ENCODE measurements around the gene TBXA2R.

Gene TBXA2R

DNA sequence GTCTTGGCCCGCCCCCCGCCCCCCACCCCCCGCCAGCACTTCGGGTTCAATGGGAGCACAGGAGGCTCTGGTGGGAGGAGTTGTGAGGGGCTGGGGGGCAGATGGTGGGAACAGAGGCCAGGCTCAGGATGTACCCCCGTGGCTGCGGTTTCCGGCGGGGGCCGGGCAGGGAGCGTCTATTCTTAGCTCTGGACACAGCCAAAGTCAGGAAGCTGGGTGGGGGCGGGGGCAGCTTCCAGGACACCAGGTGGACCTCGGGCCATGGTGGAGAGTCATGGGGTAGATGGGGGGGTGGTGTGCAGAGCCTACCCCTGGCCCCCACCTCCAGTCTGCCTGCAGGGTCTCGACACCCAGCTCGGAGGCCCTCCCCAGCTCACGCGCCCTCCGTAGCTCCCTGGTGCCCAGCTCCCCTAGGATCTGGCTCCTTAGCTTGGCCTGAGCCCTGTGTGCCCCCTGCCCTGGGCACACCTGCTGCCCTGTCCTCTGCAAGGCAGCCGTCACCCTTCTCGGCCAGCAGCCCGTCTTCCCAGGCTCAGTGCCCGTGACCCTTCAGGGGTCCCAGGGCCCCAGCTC lies 2.2 kb upstream of the TBXA2R start:
- H3K36me3 ChIP-seq: peaks cover 41% of the 10 kb centered on the region
- no peak overlapping the region for H3K27ac ChIP-seq
- H3K4me3 ChIP-seq (ENCODE audit: low read depth in 1 of 2, low read length in 1 of 2): no peak overlapping the region
- peaks cover 0 to 10% of the 10 kb centered on the region in 2 experiments for H3K4me1 ChIP-seq (ENCODE audit: control insufficient read depth in 1 of 2, insufficient read depth in 1 of 2, low read depth in 1 of 2, low read length in 1 of 2)
- peaks cover 56% of the 10 kb centered on the region for H3K27me3 ChIP-seq
- no peaks in the 10 kb centered on the region for H3K9me3 ChIP-seq
- TF ChIP-seq, protein P1, sequence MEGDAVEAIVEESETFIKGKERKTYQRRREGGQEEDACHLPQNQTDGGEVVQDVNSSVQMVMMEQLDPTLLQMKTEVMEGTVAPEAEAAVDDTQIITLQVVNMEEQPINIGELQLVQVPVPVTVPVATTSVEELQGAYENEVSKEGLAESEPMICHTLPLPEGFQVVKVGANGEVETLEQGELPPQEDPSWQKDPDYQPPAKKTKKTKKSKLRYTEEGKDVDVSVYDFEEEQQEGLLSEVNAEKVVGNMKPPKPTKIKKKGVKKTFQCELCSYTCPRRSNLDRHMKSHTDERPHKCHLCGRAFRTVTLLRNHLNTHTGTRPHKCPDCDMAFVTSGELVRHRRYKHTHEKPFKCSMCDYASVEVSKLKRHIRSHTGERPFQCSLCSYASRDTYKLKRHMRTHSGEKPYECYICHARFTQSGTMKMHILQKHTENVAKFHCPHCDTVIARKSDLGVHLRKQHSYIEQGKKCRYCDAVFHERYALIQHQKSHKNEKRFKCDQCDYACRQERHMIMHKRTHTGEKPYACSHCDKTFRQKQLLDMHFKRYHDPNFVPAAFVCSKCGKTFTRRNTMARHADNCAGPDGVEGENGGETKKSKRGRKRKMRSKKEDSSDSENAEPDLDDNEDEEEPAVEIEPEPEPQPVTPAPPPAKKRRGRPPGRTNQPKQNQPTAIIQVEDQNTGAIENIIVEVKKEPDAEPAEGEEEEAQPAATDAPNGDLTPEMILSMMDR (IDR thresholded peaks at IDR 0.05): no peak

DNA sequence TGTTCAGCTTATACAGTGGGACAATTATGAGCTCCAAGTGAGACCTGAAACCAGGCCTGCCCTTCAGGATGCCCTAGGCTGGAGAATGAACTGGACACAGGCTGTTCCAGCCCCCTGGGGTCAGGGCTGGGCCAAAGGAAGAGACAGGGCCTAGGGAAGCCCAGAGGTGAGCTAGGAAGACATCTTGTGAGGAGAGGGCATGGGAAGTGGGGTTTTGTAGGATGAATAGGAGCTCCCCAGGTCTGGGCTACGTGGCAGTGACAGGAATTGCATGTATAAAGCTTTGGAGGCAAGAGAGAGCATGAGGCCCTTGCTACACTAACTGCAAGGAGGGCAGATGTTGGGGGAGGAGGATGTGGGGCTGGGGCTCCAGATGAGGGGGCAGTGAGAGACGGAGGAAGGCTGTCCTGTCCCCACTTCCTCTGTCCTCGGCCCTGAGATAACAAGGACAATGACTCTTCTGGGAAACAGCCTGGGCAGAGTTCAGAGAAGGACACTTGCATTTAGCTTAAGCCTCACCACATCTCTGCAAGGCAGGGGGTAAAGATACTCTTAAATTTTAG lies 1.5 kb upstream of the TBXA2R start:
- Histone ChIP-seq H3K36me3 (peaks cover 34% of the 10 kb centered on the region), H3K4me1 (ENCODE audit: control insufficient read depth in 1 of 2, insufficient read depth in 1 of 2, low read depth in 1 of 2, low read length in 1 of 2) (peaks cover 0 to 10% of the 10 kb centered on the region in 2 experiments)

DNA sequence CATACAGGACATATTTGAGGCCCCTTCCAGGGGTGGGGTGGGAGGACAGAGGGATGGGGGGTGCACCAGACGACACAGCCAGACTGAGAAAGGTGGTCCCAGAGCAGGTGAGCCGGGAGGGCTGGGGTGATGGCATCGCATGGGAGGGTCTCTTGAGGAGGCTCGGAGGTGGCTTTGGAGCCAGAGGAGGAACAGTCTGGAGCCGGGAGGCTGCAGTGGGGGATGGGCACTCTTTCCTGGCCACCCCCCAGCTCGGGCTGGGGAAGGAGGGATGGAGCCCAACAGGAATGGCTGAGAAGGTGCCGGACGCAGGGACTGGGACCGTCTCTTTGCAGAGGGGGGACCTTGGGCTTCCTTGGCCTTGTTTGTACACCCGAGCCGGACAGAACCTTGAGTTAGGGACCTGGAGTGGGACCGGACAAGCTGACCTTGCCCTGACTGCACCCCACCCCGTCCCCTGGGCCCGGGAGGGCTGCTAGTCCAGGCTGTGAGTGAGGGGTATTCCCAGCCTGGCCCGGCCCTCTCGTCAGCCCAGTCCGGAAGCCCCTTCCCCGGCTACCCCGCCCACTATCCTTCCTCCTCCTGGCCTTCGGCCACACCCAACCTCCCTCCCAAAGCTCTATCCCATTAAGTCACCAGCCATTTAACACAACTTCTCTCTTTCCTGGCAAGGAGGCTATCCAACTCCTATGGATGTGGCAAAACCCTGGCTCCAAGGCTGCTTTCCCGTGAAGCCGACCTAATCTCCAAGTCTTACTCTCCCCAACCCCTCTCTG lies 816 bp upstream of the TBXA2R start:
- no peak overlapping the region for H3K4me3 ChIP-seq (ENCODE audit: low read depth in 1 of 2, low read length in 1 of 2)
- H3K4me1 ChIP-seq (ENCODE audit: control insufficient read depth in 1 of 2, insufficient read depth in 1 of 2, low read depth in 1 of 2, low read length in 1 of 2): peaks cover 0 to 10% of the 10 kb centered on the region in 2 experiments
- no peak overlapping the region for H3K27ac ChIP-seq
- no peaks in the 10 kb centered on the region for H3K9me3 ChIP-seq
- H3K36me3 ChIP-seq: peaks cover 27% of the 10 kb centered on the region
- TF ChIP-seq, protein P1 (IDR thresholded peaks at IDR 0.05): no peak
- H3K27me3 ChIP-seq: peaks cover 64% of the 10 kb centered on the region

More for the DNA sequence above, 1.5 kb upstream of the TBXA2R start:
- H3K4me3 ChIP-seq (ENCODE audit: low read depth in 1 of 2, low read length in 1 of 2): no peak overlapping the region
- peaks cover 63% of the 10 kb centered on the region for H3K27me3 ChIP-seq
- no peaks in the 10 kb centered on the region for H3K9me3 ChIP-seq
- H3K27ac ChIP-seq: no peak overlapping the region
- TF ChIP-seq, protein P1 (IDR thresholded peaks at IDR 0.05): no peak

DNA sequence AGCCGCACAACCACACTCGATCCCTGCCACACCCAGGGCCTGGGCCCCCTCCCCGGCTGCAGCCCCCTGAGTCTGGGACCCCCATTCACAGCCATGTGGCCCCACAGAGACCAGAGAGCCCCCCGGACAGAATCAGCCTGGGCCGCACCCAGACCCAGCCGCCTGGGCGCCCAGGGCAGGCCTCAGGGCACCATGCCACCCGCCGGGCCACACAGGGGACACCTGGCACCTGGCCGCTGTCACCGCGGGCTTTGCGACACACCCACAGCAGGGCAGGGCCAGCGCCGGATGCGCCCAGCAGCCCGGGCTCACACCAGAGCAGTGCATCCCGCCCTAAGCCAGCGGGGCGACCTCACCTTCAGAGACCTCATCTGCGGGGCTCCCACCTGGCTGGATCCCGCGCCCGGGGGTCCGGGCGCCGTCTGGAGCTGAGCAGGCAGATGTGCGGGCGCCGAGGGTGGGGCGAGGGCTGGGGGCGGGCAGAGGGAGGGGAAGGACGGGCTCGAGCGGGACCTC lies 443 bp downstream of the TBXA2R start:
- peaks cover 15% of the 10 kb centered on the region for H3K36me3 ChIP-seq
- H3K27ac ChIP-seq: no peak overlapping the region
- TF ChIP-seq, protein P1 (IDR thresholded peaks at IDR 0.05): no peak
- H3K27me3 ChIP-seq: peaks cover 64% of the 10 kb centered on the region
- no peak overlapping the region for H3K4me3 ChIP-seq (ENCODE audit: low read depth in 1 of 2, low read length in 1 of 2)
- H3K9me3 ChIP-seq: no peaks in the 10 kb centered on the region
- peaks cover 0 to 10% of the 10 kb centered on the region in 2 experiments for H3K4me1 ChIP-seq (ENCODE audit: control insufficient read depth in 1 of 2, insufficient read depth in 1 of 2, low read depth in 1 of 2, low read length in 1 of 2)

DNA sequence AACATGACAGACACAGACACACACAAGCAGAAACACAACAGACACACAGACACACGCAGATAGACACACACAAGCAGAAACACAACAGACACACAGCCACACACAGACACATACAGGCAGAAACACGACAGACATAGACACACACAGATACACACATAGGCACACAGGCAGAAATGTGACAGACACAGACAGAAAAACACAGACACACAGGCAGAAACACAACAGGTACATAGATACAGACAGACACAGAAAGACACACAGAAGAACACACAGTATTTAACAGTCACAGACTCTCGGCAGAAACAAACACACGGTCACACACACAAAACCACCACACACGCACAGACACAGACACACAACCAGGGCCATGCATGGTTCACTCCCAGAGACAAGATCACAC lies 905 bp downstream of the TBXA2R start:
- TF ChIP-seq, protein P1 (IDR thresholded peaks at IDR 0.05): no peak
- H3K4me1 ChIP-seq (ENCODE audit: control insufficient read depth in 1 of 2, insufficient read depth in 1 of 2, low read depth in 1 of 2, low read length in 1 of 2): peaks cover 0 to 10% of the 10 kb centered on the region in 2 experiments
- peaks cover 10% of the 10 kb centered on the region for H3K36me3 ChIP-seq
- peaks cover 64% of the 10 kb centered on the region for H3K27me3 ChIP-seq
- H3K27ac ChIP-seq: no peak overlapping the region
- no peaks in the 10 kb centered on the region for H3K9me3 ChIP-seq
- no peak overlapping the region for H3K4me3 ChIP-seq (ENCODE audit: low read depth in 1 of 2, low read length in 1 of 2)
